Activated CD4-positive, alpha-beta T cell treated with anti-CD3 and anti-CD28 coated beads, Interleukin-2, amount 10 ng/mL, durations not matched to agents 24 days and 14 days (primary cell): Measurements from ENCODE around the gene MTHFD1L. TPM values are rescaled to one million over a fixed set of nuclear protein-coding genes. Genes with fewer than 3 reads are reported as not detected.
"Not testable (repeated sequence)": the region's sequence is repeated elsewhere in the genome, so short reads cannot be mapped to it uniquely, and the experiment has no call there.

Experiments
- DNase-seq: peaks from one replicate; pipeline ENCODE4 v3.0.0; 2022
- H3K27ac Mint-ChIP-seq: one replicate; pipeline ENCODE4 v1.8.0; 2022; ENCODE audit warnings: mild to moderate bottlenecking, mixed read lengths
- H3K27me3 Mint-ChIP-seq: one replicate; pipeline ENCODE4 v1.8.0; 2022; ENCODE audit warnings: mixed read lengths
- H3K36me3 Mint-ChIP-seq: one replicate; pipeline ENCODE4 v1.8.0; 2022; ENCODE audit warnings: low read depth, mild to moderate bottlenecking, mixed read lengths
- H3K4me1 Mint-ChIP-seq: one replicate; pipeline ENCODE4 v1.8.0; 2021; ENCODE audit warnings: mixed read lengths
- H3K4me3 Mint-ChIP-seq: one replicate; pipeline ENCODE4 v1.8.0; 2022; ENCODE audit warnings: mild to moderate bottlenecking, moderate library complexity, mixed read lengths
- H3K9me3 Mint-ChIP-seq: one replicate; pipeline ENCODE4 v1.8.0; 2021; ENCODE audit warnings: mixed read lengths
- intact Hi-C: fragments of 100-400 bp; cut with micrococcal nuclease; formaldehyde crosslinking; loops from one replicate; pipeline ENCODE4 v1.15.1; 2023
- total RNA-seq: library from RNA; stranded (reverse); gene quantifications from 2 replicates; pipeline ENCODE4 v1.2.3, GENCODE V29; 2022

The MTHFD1L gene
- total RNA-seq, 1 donor from 2014 or later = 136 TPM

DNA sequence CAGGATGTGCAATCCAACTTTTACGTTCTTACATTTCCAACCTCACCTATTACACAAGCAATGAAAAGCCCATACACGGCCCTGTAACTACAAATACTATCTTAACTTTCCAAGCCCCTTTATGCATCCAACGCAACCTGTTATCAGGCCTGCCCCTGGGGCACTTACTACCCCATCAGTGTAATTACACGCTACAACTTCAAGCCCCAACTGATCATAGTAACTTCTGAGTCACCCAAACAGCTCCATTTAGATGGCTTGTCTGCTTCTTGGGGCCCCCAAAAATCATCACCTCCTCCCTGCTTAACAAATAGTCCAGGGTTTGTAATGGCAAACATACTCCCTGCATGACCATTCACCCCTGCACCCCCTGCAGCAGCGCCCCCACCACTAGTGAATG is 11.1 kb upstream of the MTHFD1L start:
- H3K4me1 Mint-ChIP-seq, H3K9me3 Mint-ChIP-seq, DNase-seq, H3K36me3 Mint-ChIP-seq, H3K4me3 Mint-ChIP-seq, H3K27ac Mint-ChIP-seq, H3K27me3 Mint-ChIP-seq, intact Hi-C loops: not testable (repeated sequence)

DNA sequence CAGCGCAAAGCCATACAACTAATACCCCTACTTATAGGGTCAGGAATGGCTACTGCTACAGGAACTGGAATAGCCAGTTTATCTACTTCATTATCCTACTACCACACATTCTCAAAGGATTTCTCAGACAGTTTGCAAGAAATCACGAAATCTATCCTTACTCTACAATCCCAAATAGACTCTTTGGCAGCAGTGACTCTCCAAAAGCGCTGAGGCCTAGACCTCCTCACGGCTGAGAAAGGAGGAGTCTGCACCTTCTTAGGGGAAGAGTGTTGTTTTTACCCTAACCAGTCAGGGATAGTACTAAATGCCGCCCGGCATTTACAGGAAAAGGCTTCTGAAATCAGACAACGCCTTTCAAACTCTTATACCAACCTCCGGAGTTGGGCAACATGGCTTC is 10.3 kb upstream of the MTHFD1L start:
- H3K27me3 Mint-ChIP-seq, DNase-seq, H3K27ac Mint-ChIP-seq, H3K9me3 Mint-ChIP-seq, H3K4me1 Mint-ChIP-seq, intact Hi-C loops, H3K4me3 Mint-ChIP-seq, H3K36me3 Mint-ChIP-seq: not testable (repeated sequence)

DNA sequence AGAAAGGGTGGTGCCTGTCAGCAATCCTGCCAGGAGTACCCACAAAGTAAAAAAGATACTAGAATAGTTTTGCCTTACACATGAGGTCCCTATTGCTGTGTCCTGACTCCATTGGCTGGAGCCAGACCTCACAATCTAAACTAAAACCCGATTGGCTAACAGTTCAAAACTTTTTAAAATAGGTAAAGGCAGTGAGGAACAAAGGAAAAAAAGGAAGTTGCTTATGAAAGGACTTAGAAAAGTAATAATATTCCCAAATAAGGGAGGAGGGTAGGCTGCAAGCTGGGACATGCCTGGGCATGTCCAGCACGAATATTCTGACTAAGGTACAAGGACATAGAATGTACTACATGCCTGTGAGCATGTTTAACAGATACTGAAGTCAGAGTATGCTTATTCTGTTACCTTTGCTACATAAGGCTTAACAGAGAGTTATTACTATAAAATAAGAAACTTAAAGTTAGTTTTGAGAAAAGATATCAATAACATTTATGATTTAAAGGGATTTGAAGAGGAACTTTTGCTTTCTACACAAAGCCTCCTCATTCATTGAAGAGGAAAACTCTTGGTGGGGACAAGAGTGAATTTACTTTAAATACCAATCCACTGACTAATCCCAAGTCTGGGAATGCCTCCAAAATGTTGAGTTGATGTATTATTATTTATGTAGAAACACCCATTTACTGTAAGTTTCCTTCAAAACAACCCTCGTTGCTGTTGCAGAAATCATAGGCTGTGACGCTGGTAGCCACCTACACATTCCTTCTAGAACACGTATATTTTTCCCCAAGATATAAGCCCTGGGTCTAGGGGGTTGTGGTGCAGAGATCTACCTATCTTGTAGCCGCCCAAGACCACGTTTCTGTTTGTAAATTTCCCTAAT is 8.2 kb upstream of the MTHFD1L start:
- H3K4me1 Mint-ChIP-seq = peaks cover 10% of the 10 kb centered on the region
- no peaks in the 10 kb centered on the region for H3K9me3 Mint-ChIP-seq
- no peak overlapping the region for H3K4me3 Mint-ChIP-seq
- no peak for DNase-seq
- H3K27me3 Mint-ChIP-seq = peaks cover 6% of the 10 kb centered on the region
- no peaks in the 10 kb centered on the region for H3K36me3 Mint-ChIP-seq
- peak overlapping the region; percentile 49 for H3K27ac Mint-ChIP-seq
- intact Hi-C loops = no loop called here

DNA sequence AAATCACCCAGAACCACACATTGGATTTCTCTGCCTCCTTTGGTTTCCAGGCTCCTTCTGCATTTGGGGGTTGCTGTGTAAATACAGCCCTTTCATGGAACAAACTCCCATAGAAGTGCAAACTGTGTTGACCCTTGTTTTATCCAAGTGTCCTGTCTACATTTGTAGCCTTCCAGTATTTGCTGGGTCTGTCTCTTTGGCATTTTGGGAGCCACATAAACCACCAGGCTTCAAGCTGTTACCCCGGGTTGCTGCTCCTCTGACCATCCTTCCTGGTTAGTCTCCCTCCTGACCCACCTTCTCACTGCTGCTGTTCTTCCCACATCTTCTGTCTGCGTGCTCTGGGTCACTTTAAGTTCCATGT is 7.6 kb upstream of the MTHFD1L start:
- Mint-ChIP-seq H3K4me1 (peaks cover 14% of the 10 kb centered on the region), H3K9me3 (no peaks in the 10 kb centered on the region), H3K27ac (no peak overlapping the region), H3K27me3 (peaks cover 10% of the 10 kb centered on the region), H3K36me3 (no peaks in the 10 kb centered on the region), H3K4me3 (no peak overlapping the region)
- no peak for DNase-seq
- intact Hi-C loops = no loop called here

GRCh38 chr6:150861448-150862168 is 3.9 kb upstream of the MTHFD1L start:
- H3K4me3 Mint-ChIP-seq, DNase-seq, intact Hi-C loops, H3K9me3 Mint-ChIP-seq, H3K36me3 Mint-ChIP-seq, H3K27ac Mint-ChIP-seq: not testable (repeated sequence)
- Mint-ChIP-seq H3K4me1 (peaks cover 19% of the 10 kb centered on the region), H3K27me3 (peaks cover 12% of the 10 kb centered on the region)

DNA sequence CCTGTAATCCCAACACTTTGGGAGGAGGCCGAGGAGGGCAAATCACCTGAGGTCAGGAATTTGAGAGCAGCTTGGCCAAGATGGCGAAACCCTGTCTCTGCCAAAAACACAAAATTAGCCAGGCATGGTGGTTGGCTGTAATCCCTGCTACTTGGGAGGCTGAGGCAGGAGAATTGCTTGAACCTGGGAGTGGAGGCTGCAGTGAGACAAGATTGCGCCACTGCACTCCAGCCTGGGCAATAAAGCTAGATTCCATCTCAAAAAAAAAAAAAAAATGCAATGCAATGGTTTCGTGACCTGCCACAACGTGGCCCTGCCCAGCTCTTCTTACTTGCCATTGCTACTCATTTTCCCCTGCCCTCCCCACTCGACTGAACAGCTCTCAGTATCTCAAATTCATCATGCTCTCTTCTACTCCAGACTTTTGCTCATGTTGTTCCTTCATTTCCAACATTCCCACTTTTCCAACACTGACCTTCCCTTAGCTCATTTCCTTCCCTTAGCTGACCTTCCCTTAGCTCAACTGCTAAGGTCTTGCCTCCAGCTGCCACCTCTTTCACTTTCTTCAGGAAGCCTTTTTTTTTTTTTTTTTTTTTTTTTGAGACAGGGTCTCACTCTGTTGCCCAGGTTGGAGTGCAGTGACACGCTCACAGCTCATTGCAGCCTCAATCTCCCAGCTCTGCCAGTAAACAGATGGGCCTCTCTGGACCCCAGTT is 2.1 kb upstream of the MTHFD1L start:
- Mint-ChIP-seq H3K36me3 (peaks cover 8% of the 10 kb centered on the region), H3K4me1 (peaks cover 24% of the 10 kb centered on the region), H3K9me3 (no peaks in the 10 kb centered on the region), H3K27me3 (peaks cover 12% of the 10 kb centered on the region), H3K27ac (no peak overlapping the region), H3K4me3 (no peak overlapping the region)
- no peak for DNase-seq
- intact Hi-C loops = no loop called here

DNA sequence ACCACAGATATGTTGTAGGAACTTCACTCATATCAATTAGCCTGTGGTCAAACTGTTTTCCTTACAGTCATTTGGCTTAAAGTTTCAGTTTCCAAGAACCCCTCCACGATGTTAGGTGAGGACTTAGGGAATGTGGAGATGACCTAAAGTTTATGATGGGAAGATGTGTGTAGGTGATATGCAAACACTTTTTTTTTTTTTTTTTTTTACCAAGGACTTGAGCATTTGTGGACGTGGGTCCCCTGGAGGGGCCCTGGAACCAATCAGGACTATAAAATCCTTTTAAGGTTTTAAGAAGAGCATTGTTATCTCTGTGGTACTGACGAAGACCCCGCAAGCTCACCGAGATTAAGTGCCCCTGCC is 478 bp upstream of the MTHFD1L start:
- peak overlapping the region; percentile 98 for H3K4me3 Mint-ChIP-seq
- peak overlapping the region; percentile 89 for H3K27ac Mint-ChIP-seq
- DNase-seq = no peak
- intact Hi-C loops = loop anchor here (1.0 to 5.0 kb wide), 4 partner anchors 48 to 1118 kb away; partner anchors contain the start of genes NUP43, PCMT1 and RMND1
- H3K27me3 Mint-ChIP-seq = peaks cover 12% of the 10 kb centered on the region
- H3K36me3 Mint-ChIP-seq = peaks cover 14% of the 10 kb centered on the region
- H3K9me3 Mint-ChIP-seq = no peaks in the 10 kb centered on the region
- H3K4me1 Mint-ChIP-seq = peaks cover 29% of the 10 kb centered on the region

- Mint-ChIP-seq H3K4me3 (peak overlapping the region; percentile 98), H3K36me3 (peaks cover 17% of the 10 kb centered on the region), H3K27me3 (peaks cover 8% of the 10 kb centered on the region), H3K27ac (peak overlapping the region; percentile 93), H3K4me1 (peaks cover 30% of the 10 kb centered on the region), H3K9me3 (no peaks in the 10 kb centered on the region)
- intact Hi-C loops = loop anchor here (1.0 to 5.0 kb wide), 4 partner anchors 49 to 1119 kb away; partner anchors contain the start of genes NUP43 and PCMT1
- peak; percentile 96 for DNase-seq
Observed at GRCh38 chr6:150866147-150866990, 867 bp downstream of the MTHFD1L start.

GRCh38 chr6:150866991-150867501 is 1.5 kb downstream of the MTHFD1L start:
- Mint-ChIP-seq H3K27me3 (peaks cover 7% of the 10 kb centered on the region), H3K27ac (peak overlapping the region; percentile 87), H3K4me3 (peak overlapping the region; percentile 98), H3K4me1 (peaks cover 24% of the 10 kb centered on the region), H3K9me3 (no peaks in the 10 kb centered on the region), H3K36me3 (peaks cover 19% of the 10 kb centered on the region)
- intact Hi-C loops = loop anchor here (1.0 to 5.0 kb wide), 4 partner anchors 50 to 1120 kb away; partner anchors contain the start of genes NUP43 and PCMT1
- no peak for DNase-seq

- H3K4me1 Mint-ChIP-seq = peaks cover 19% of the 10 kb centered on the region
- no peak for DNase-seq
- H3K4me3 Mint-ChIP-seq = no peak overlapping the region
- H3K36me3 Mint-ChIP-seq = peaks cover 24% of the 10 kb centered on the region
- no peaks in the 10 kb centered on the region for H3K27me3 Mint-ChIP-seq
- intact Hi-C loops = loop anchor here (5.0 kb wide), 3 partner anchors 51 to 1121 kb away; partner anchors contain the start of genes NUP43 and PCMT1
- no peaks in the 10 kb centered on the region for H3K9me3 Mint-ChIP-seq
- H3K27ac Mint-ChIP-seq = no peak overlapping the region
Observed at GRCh38 chr6:150868759-150869158, 3.3 kb downstream of the MTHFD1L start.

GRCh38 chr6:150874179-150874578 is 8.7 kb downstream of the MTHFD1L start:
- H3K4me3 Mint-ChIP-seq = no peak overlapping the region
- no peaks in the 10 kb centered on the region for H3K27me3 Mint-ChIP-seq
- no peaks in the 10 kb centered on the region for H3K9me3 Mint-ChIP-seq
- H3K36me3 Mint-ChIP-seq = peaks cover 36% of the 10 kb centered on the region
- intact Hi-C loops = no loop called here
- H3K27ac Mint-ChIP-seq = no peak overlapping the region
- no peak for DNase-seq
- peaks cover 13% of the 10 kb centered on the region for H3K4me1 Mint-ChIP-seq

- H3K4me1 Mint-ChIP-seq = peaks cover 9% of the 10 kb centered on the region
- no peak overlapping the region for H3K27ac Mint-ChIP-seq
- H3K36me3 Mint-ChIP-seq = peaks cover 42% of the 10 kb centered on the region
- no peak for DNase-seq
- no peak overlapping the region for H3K4me3 Mint-ChIP-seq
- no peaks in the 10 kb centered on the region for H3K27me3 Mint-ChIP-seq
- H3K9me3 Mint-ChIP-seq = no peaks in the 10 kb centered on the region
- intact Hi-C loops = no loop called here
Observed at GRCh38 chr6:150875841-150876240, 10.3 kb downstream of the MTHFD1L start.

DNA sequence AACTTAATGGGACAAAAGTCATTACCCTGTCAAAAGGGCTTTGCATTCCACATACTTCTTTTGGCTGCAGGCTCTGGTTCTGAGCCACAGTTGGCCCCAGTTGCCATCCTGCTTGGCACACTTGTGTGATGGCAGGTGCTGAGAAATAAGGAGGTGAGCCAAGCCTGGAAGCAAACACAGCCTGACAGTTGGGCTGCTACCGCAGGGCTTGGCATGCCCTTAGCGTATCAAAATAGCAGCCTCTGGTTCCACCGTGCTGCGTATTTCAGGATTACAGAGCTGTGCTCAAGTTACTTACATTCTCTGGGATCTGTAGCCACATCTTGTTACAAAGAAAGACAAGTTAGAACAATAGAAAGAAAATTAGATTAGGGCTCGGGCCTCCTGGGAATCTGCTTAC is 11.1 kb downstream of the MTHFD1L start:
- no peaks in the 10 kb centered on the region for H3K9me3 Mint-ChIP-seq
- peaks cover 9% of the 10 kb centered on the region for H3K4me1 Mint-ChIP-seq
- intact Hi-C loops = no loop called here
- H3K27me3 Mint-ChIP-seq = no peaks in the 10 kb centered on the region
- DNase-seq = no peak
- H3K4me3 Mint-ChIP-seq = no peak overlapping the region
- H3K27ac Mint-ChIP-seq = no peak overlapping the region
- H3K36me3 Mint-ChIP-seq = peaks cover 42% of the 10 kb centered on the region
